NCI-H2107 treated with DMSO at 0.1 percent for 48 hours (cell line): Measurements from ENCODE around the gene CHRM4.
"Not testable (repeated sequence)": the region's sequence is repeated elsewhere in the genome, so short reads cannot be mapped to it uniquely, and the experiment has no call there.

Experiments
- DNase-seq: peaks from one replicate; lab custom pipeline; 2025; ENCODE audit not compliant: unreplicated experiment; lab: John Stamatoyannopoulos, UW

The CHRM4 gene

DNA sequence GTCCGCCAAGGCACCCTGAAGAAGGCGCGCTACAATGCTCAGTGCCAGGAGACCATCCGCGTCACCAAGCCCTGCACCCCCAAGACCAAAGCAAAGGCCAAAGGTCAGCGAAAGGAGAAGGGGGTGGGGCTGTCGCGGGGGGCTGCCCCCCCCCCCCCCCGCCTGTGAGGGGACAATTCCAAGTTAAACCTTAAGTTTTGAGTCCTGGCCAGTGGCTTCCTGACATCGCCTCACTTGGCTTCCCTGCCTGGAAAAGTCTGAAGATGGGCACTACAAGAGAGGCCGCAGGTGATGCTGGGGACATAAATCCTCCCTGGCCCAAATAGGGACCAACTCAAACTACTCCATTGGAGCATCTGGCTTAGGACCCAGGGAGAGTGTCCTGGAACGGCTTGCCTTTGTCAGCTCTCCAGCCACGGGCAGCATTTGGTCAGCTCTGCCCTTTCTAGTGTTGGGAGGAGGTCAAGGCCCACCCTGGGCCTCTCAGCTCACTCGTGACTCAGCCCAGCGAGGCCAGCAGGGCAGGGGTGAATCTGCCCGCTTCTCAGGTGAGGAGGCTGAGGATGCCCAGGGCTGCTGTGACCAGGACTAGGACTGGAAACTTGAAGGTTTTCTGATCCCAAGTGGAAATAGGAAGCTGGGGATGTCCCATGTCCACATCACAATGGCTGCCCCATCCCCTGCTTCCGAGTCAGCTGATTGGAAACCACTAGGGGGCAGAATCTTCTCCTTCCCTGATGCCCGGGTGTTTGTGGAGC, 8.8 kb downstream of the CHRM4 start:
- no peak for DNase-seq

DNA sequence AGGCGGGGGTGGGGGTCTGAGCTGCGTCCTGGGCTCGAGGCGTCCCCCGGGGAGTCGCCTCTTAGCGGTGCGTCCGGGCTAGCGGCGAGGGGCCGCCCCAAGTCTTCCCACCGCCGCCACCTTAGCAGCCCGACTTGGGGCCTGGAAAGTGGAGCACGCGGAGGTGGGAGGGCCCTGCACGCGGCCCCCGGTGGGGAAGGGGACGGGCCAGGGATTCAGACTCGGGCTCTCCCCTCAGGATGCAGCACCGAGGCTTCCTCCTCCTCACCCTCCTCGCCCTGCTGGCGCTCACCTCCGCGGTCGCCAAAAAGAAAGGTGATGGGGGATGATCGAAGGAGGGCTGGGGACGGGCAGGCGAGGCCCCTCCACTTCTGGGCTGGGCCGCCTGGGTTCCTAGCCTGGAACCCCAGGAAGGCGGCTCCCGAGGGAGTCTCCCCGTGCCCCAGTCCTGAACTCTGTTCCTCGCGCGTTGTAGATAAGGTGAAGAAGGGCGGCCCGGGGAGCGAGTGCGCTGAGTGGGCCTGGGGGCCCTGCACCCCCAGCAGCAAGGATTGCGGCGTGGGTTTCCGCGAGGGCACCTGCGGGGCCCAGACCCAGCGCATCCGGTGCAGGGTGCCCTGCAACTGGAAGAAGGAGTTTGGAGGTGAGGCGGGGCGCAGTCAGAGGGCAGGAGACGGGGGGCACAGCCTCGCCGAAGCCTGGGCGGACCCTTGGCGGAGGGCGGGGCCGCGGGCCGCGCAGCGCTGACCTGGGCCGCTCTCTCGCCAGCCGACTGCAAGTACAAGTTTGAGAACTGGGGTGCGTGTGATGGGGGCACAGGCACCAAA, 9.5 kb downstream of the CHRM4 start:
- no peak for DNase-seq

DNA sequence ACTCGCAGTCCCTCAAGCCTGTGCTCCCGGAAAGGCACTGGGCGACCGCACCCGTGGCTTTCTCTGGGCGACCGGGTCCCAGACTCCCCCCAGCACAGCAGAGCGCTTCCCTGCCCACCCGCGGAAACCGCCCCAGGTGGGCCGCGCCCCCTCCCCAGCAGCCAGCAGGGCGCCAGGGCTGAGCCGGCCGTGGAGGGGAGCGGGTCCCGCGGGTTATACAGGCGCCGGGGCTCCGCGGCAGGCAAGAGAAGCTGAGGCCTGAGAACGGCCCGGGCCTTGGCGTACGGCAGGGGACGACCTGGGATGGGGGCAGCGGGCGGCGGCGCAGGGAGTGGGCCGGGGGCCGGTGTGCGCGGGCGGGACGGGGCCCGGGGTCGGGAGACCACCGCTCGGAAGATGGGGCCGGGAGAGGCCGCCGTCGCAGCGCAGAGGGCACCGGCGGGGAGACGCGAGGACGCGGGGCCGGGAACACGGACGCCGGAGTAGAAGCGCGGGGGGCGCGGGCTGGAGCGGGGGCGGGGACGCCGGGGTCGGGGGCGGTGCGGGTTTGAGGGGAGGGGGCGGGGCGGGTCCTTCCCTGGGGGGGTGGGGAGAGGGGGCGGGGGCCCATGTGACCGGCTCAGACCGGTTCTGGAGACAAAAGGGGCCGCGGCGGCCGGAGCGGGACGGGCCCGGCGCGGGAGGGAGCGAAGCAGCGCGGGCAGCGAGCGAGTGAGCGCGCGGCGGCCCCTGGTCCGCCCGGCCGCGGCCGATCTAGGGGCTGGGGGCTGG, 10.3 kb downstream of the CHRM4 start, which contains the start of gene MDK:
MDK (plus strand) TSS at position 622 of the 771 bp plus-strand sequence. CDS start 389 bp downstream, outside the sequence.
- no peak for DNase-seq

DNA sequence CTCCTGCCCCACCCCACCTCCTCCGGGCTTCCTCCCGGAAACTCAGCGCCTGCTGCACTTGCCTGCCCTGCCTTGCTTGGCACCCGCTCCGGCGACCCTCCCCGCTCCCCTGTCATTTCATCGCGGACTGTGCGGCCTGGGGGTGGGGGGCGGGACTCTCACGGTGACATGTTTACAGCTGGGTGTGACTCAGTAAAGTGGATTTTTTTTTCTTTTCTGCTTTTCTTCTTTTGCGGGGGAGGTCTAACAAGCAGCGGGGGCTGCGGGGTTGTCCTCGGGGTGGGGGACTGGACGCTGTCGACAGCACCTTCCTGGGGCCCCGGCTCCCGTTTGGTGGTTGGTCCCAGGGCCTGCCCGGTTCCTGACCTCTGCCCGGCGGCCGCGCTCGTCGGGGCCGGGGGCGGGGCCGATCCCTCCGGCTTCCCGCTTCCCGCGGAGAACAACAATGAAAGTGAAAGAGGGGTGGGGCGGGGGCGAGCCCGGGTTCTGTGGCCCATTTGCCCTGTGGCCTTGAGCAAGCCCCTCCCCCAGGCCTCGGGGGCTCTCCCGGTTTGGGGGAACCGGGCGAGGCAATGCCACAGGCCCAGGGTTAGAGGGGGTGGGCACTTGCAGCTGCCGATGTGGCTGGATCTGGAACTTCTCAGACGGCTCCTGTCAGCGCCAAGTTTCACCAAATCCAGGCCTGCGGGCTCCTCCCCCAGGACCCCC, 11.1 kb downstream of the CHRM4 start:
- no peak for DNase-seq

DNA sequence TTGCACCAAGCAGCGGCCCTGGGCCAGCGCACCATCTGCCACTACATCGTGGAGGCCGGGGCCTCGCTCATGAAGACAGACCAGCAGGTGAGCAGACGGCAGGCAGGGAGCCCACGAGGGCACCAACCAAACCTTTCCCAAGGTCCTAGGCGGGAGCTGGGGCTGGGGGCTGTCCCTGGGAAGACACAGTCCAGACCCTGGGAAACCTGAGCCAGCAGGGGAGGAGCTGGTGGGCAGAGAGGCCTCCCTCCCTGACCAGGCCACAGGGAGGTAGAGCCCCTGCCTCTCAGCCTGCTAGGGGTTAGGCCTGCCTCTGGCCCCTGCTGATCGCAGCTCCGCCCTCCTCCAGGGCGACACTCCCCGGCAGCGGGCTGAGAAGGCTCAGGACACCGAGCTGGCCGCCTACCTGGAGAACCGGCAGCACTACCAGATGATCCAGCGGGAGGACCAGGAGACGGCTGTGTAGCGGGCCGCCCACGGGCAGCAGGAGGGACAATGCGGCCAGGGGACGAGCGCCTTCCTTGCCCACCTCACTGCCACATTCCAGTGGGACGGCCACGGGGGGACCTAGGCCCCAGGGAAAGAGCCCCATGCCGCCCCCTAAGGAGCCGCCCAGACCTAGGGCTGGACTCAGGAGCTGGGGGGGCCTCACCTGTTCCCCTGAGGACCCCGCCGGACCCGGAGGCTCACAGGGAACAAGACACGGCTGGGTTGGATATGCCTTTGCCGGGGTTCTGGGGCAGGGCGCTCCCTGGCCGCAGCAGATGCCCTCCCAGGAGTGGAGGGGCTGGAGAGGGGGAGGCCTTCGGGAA, 11.9 kb downstream of the CHRM4 start:
- not testable (repeated sequence) for DNase-seq

DNA sequence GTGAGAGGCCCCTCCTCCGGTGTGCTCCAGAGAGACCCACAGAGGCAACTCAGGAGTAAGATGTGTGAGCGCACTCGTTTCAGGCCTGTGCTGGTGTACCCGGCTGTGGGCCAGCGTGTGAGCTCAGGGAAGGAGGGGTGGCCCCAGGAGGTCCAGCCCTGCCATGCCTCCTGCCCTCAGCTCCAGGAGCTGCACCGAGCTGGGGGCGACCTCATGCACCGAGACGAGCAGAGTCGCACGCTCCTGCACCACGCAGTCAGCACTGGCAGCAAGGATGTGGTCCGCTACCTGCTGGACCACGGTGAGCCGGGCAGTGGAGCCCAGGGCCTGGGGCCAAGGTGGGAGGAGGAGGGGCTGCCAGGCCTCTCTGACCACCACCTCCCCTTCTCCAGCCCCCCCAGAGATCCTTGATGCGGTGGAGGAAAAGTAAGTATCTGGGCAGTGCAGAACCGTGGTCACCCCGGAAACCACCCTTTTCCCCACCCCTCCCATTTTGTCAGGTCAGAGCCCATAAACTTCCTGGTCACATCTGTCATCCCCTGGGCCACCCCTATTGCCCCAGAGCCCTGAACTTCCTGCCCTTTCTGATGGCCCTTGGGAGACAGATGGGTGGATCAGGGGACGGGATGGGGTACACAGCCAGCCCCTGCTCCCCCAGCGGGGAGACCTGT, 12.6 kb downstream of the CHRM4 start:
- DNase-seq = no peak

DNA sequence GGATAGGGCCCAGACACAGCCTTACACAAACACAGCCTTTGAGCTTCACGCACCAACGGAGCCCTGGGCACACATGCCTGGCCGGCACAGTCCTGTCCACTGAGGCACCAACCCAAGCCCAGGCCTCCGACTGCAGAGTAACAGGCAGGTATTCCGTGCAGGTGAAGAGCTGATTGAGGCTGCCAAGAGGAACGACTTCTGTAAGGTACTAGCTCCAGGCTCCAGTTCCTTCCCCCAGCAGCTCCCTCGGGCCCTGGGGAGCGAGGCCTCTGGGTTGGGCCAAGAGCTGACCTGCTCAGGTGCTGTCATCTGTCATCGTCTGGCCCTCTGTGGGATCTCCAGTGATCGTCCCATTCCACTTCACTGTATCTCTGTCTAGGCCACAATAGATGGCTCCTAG, 13.3 kb downstream of the CHRM4 start:
- no peak for DNase-seq

DNA sequence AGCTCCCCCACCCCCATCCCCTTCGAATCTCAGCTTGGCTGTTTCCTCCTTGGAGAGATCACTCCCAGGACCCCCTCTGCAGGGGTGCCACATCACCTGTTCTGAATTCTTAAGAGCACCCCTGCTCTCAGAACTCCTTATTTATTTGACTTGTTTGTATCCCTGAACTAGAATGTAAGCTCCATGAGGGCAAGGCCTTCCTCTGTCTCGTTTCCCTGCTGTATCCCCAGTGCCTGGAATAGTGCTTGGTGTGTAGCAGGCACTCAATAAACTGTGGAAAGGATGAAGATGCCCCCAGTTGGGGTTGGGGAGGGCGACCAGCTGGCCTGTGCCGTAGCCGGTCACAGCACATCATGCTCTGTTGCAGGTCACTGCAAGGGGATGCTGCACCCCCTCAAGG, 13.7 kb downstream of the CHRM4 start:
- no peak for DNase-seq

DNA sequence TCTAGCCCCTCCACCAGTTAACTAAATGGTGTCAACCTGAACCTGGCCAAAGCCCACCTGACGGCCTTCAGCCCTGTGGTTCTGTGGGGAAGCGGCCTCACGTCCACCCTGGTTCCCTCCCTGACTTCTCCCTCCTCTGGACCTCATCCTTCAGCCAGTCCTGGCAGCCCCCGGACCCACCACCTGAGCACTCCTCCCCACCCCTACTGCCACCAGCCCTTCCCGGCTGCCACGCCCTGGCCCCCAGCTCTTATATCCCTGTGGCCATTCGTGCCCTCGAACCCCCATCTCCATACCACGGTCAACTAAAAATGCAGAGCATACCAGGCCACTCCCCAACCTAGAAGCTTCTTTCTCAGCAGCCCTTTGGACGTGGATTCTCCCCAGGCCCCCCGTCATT, 14.3 kb downstream of the CHRM4 start:
- no peak for DNase-seq

DNA sequence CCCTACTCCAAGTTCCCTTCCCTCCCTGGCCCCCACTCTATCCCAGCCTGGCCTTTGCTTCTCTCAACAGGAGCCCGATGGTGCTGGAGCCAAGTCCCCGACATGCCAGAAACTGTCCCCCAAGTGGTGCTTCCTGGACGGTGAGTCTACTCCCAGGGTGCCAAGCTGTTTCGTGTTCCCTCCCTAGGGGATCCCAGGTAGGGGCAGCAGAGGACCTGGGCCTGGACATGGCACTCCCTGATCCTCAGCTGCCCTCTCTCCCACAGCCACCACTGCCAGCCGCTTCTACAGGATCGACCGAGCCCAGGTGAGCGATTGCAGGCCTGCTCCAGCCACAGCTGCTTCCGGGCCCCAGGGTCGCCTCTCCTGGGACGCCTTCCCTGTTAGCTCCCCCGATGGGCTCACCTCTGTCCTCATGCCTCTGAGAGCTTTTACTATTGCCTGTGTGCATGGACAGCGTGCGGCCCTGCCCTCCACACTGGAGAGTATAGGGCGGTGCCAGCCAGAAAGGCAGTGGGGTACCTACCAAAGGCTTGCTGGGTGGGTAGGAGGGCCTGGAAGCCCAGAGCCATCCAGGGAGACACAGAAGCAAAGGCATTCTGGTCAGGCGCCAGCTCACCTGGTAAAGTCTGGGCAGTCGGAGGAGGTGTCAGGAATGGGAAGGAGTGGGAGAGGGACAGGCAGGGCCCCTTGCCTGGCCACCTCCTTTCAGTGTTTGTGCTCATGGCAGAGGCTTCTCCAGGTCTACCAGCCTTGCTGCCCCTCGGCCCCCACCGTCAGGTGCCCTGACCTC, 15.1 kb downstream of the CHRM4 start:
- no peak for DNase-seq

DNA sequence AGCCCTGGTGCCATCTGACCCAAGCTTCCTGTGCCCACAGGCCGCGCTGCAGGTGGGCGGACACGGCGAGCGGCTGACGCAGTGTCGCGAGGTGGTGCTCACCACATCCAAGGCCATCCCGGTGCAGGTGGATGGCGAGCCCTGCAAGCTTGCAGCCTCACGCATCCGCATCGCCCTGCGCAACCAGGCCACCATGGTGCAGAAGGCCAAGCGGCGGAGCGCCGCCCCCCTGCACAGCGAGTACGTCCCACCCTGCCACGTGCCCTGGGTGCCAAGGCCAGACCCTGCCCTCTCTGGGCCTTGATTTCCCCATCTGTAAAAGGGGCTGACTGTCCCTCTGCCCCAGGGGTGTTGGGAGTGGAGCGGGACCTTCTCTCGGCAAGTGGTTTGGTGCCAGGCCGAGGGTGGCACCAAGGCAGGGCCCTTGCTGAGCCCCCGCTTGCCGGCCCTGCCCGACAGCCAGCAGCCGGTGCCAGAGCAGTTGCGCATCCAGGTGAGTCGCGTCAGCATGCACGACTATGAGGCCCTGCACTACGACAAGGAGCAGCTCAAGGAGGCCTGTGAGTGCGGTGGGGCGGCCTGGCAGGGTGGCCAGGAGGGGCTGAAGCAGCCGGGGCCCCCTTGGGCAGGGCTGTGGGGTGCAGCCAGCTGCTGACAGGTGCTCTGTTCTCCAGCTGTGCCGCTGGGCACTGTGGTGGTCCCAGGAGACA, 16.0 kb downstream of the CHRM4 start:
- no peak for DNase-seq

DNA sequence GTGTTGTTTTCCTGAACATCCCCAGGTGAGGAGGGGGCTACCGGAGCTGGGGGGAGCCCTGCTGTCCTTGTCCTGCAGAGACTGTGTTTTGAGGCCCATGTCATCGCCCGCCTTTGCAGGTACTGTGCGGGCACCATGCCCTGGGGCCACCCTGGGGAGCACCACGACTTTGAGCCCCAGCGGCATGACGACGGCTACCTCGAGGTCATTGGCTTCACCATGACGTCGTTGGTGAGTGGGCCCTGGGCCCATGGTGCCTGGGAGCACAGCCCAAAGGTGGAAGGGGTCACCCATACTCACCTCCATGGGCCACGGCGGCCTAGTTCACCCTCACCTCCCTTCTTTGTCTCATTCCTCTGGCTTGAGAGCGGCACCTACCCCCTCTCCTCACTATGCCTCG, 16.8 kb downstream of the CHRM4 start:
- no peak for DNase-seq

DNA sequence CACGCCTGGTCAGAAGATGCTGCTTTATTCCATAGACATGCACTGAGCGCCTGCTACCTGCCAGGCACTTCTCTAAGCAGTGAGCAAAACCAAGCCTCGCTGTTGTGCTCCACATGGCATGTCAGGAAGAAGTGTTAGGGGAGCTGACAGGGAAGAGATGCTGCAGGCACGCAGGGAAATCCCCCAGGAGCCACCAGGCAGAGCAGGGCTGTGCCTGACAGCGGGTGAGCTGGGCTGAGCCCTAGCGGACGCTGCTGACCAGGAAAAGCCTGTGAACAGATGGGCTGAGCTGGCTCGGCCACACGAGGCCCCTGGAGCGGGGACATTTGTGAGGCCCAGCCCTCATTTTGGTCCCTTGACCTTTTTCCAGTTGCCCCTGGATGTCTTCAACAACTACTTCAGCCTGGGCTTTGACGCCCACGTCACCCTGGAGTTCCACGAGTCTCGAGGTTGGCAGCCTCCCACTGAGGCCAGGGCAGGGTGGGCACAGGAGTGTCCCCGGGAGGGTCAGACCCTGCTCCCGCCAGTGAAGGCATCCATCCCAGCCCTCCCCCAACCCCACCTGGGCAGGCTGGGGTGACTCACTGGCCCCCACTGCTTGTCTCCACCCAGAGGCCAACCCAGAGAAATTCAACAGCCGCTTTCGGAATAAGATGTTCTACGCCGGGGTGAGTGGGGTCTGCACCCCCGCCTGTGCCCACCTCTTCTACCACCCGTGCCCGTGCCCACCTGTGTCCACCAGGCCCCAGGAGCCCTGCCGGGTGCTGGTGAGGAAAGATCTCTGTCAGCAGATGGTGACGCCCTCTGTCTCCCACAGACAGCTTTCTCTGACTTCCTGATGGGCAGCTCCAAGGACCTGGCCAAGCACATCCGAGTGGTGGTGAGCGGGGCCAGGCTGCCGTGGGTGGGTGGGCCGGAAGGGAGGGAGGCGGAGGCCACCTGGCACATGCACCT, 17.5 kb downstream of the CHRM4 start:
- no peak for DNase-seq

DNA sequence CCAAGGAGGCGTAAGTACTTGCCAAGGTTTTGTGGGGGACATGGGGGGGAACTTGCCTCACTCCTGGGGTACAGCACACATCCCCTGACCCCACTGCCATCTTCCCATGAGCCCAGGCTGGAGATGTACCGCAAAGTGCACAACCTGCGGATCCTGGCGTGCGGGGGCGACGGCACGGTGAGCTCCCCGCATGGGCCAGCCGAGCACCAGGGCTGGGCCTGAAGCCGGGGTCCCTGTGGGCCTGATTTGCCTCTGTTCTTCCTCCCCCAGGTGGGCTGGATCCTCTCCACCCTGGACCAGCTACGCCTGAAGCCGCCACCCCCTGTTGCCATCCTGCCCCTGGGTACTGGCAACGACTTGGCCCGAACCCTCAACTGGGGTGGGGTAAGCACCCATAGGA, 19.1 kb downstream of the CHRM4 start:
- DNase-seq = not testable (repeated sequence)

DNA sequence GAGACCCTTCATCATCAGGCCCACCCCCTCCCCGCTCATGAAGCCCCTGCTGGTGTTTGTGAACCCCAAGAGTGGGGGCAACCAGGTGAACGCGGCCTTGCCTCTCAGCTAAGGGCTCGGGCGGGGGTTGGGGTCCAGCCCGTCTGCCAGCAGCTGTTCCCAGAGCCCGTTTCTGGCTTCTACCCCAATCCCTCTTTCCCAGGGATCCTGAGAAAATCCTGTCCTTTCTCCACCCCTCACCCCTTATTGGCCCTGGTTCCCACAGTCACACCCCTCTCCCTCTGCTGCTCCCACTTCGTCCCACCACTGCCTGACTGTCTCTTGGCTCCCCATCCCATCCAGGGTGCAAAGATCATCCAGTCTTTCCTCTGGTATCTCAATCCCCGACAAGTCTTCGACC, 19.5 kb downstream of the CHRM4 start:
- no peak for DNase-seq

DNA sequence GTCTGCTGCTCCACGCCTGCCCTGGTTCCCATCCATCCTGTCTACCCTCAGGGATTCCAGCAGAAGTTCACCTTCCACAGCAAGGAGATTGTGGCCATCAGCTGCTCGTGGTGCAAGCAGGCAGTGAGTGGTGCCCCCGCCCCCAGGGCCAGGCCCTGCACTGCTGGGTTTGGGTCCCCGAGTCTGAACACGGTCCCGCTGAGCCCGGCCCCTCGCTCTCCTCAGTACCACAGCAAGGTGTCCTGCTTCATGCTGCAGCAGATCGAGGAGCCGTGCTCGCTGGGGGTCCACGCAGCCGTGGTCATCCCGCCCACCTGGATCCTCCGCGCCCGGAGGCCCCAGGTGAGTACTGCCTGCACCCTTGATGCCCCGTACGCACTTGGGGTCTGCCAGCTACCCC, 20.3 kb downstream of the CHRM4 start:
- DNase-seq = not testable (repeated sequence)

DNA sequence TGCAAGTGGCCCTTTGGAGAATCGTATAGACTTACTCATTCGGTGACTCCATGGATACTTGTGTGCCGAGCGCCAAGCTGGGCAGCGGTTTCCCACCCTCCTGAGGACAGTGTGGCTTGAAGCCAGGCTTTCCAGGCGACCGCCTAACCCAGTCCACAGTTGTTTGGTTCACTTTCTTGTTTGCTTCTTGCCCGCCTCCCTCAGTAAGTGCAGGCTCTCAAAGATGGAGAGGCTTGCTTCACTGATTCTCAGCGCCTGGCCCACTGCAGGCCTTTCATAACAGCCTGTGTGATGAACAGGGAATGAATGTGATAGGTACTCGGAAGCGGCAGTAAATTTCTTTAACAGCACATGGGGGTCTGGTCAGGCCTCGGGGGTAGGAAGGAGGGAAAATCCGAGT, 21.3 kb downstream of the CHRM4 start:
- no peak for DNase-seq
